Measurements from ENCODE around the gene RSU1. TPM values are rescaled to one million over a fixed set of nuclear protein-coding genes. Genes with fewer than 3 reads are reported as not detected.

Gene RSU1
- total RNA-seq, 4 donors from 2014 or later = 25.1 to 61.6 (median 44.7) TPM

- Histone ChIP-seq H3K4me1 (no peaks in the 10 kb centered on the region), H3K27me3 (no peaks in the 10 kb centered on the region), H3K4me3 (no peak overlapping the region), H3K36me3 (peaks cover 0 to 31% (median 0%) of the 10 kb centered on the region in 3 donors), H3K9me3 (peaks cover 0 to 17% (median 1%) of the 10 kb centered on the region in 4 donors), H3K27ac (no peak overlapping the region)
- no peak for TF ChIP-seq POLR2A (IDR thresholded peaks at IDR 0.05)
- no peak for TF ChIP-seq CTCF (IDR thresholded peaks at IDR 0.05)
- no peak for TF ChIP-seq EP300 (IDR thresholded peaks at IDR 0.05)
- DNase-seq (ENCODE audit: low spot score in 2 of 2) = no peak
- 89 to 93% methylated on average over 5 of the region's 5 CpGs for WGBS, 2 donors
Measured at GRCh38 chr10:16716051-16716450, 101.2 kb downstream of the RSU1 start.

- H3K9me3 ChIP-seq = peaks cover 0 to 20% (median 1%) of the 10 kb centered on the region in 4 donors
- no peak for TF ChIP-seq CTCF (IDR thresholded peaks at IDR 0.05)
- TF ChIP-seq EP300 (IDR thresholded peaks at IDR 0.05) = no peak
- TF ChIP-seq POLR2A (IDR thresholded peaks at IDR 0.05) = no peak
- H3K27ac ChIP-seq = no peak overlapping the region
- H3K36me3 ChIP-seq = peaks cover 0 to 10% (median 0%) of the 10 kb centered on the region in 3 donors
- DNase-seq (ENCODE audit: low spot score in 2 of 2) = no peak
- H3K27me3 ChIP-seq = no peaks in the 10 kb centered on the region
- H3K4me3 ChIP-seq = no peak overlapping the region
- H3K4me1 ChIP-seq = no peaks in the 10 kb centered on the region
- 95 to 98% methylated on average over 3 of the region's 3 CpGs for WGBS, 2 donors
Measured at GRCh38 chr10:16713290-16713689, 103.9 kb downstream of the RSU1 start.

DNA sequence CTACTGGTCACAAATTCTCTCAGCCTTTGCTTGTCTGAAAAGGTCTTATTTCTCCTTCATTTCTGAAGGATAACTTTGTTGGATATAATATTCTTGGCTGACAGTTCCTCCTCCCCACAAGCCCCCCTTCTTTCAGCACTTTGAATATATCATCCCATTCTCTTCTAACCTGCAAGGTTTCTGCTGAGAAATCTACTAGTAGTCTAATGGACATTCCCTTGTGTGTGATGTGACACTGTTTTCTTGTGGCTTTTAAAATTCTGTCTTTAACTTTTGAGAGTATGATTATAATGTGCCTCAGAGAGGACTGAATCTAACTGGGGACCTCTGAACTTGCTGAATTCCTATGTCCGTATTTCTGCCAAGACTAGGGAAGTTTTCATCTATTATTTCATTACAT is 104.3 kb downstream of the RSU1 start:
- WGBS, 2 donors = 87 to 93% methylated on average over 1 of the region's 1 CpG
- no peak for TF ChIP-seq CTCF (IDR thresholded peaks at IDR 0.05)
- no peak for TF ChIP-seq POLR2A (IDR thresholded peaks at IDR 0.05)
- no peak for TF ChIP-seq EP300 (IDR thresholded peaks at IDR 0.05)
- Histone ChIP-seq H3K27me3 (no peaks in the 10 kb centered on the region), H3K27ac (no peak overlapping the region), H3K36me3 (peaks cover 0 to 10% (median 0%) of the 10 kb centered on the region in 3 donors), H3K4me3 (no peak overlapping the region), H3K4me1 (no peaks in the 10 kb centered on the region), H3K9me3 (peaks cover 0 to 20% (median 1%) of the 10 kb centered on the region in 4 donors)
- no peak for DNase-seq (ENCODE audit: low spot score in 2 of 2)

- no peak overlapping the region for H3K4me3 ChIP-seq
- no peak for TF ChIP-seq CTCF (IDR thresholded peaks at IDR 0.05)
- no peak for TF ChIP-seq EP300 (IDR thresholded peaks at IDR 0.05)
- H3K27me3 ChIP-seq = no peaks in the 10 kb centered on the region
- no peak for DNase-seq (ENCODE audit: low spot score in 2 of 2)
- peaks cover 0 to 3% (median 0%) of the 10 kb centered on the region in 4 donors for H3K9me3 ChIP-seq
- H3K4me1 ChIP-seq = no peaks in the 10 kb centered on the region
- 74 to 77% methylated on average over 5 of the region's 5 CpGs for WGBS, 2 donors
- H3K27ac ChIP-seq = no peak overlapping the region
- peaks cover 0 to 14% (median 0%) of the 10 kb centered on the region in 3 donors for H3K36me3 ChIP-seq
Measured at GRCh38 chr10:16700331-16700730, 116.9 kb downstream of the RSU1 start.

DNA sequence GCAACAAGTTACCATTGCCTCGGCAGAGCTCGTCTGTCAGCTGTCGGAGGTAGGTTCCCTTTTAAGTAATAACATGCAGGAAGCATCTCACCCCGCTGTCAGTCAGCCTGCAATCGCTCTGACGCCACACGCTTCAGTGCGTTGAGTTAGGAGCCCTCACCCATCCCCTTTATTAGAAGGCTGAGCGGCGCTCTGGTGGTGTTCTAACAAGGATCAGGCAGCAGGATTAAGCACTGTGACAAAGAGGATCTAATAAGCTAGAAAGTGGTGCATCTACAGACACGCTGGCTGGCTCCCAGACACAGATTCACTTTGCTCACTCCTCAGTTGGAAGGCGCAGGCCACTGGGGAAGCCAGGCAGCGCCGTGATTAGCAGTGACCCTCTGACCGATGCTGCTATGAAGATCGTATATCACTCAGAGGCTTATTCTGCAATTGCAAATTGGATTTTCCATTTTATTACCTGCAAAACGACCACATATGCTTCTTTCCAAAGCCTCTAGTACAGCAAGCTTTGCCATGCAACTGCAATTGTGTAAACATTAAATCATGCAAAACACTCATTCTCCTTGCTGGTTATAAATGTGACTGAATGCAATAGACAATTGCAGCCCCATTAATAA is 117.7 kb downstream of the RSU1 start:
- Histone ChIP-seq H3K27me3 (no peaks in the 10 kb centered on the region), H3K9me3 (peaks cover 0 to 3% (median 0%) of the 10 kb centered on the region in 4 donors), H3K27ac (no peak overlapping the region), H3K36me3 (peaks cover 0 to 22% (median 0%) of the 10 kb centered on the region in 3 donors), H3K4me3 (no peak overlapping the region), H3K4me1 (no peaks in the 10 kb centered on the region)
- WGBS, 2 donors = 73 to 81% methylated on average over 17 of the region's 17 CpGs
- DNase-seq (ENCODE audit: low spot score in 2 of 2) = no peak
- TF ChIP-seq CTCF (IDR thresholded peaks at IDR 0.05) (no peak), EP300 (IDR thresholded peaks at IDR 0.05) (no peak), POLR2A (IDR thresholded peaks at IDR 0.05) (no peak)

All from tibial nerve (tissue), 4 donors.